HG02970 (cell line): Measurements from ENCODE around the gene CAPN5.

Source experiments
- ATAC-seq: cut with Tn5 transposase; IDR thresholded peaks from one replicate; pipeline ENCODE4 v1.9.1; 2021; ENCODE audit warnings: mild to moderate bottlenecking, moderate library complexity, moderate number of reproducible peaks; ENCODE audit not compliant: unreplicated experiment, low FRiP score

CAPN5 gene

GRCh38 chr11:77112641-77113381, 46.0 kb downstream of the CAPN5 start:
- ATAC-seq, result no peak

- no peak for ATAC-seq
These were observed 46.8 kb downstream of the CAPN5 start for GRCh38 chr11:77113382-77114088.

GRCh38 chr11:77114089-77114463, 47.3 kb downstream of the CAPN5 start:
- no peak for ATAC-seq

GRCh38 chr11:77115181-77115611, 48.4 kb downstream of the CAPN5 start:
- no peak for ATAC-seq

- no peak for ATAC-seq
These were observed 49.2 kb downstream of the CAPN5 start for GRCh38 chr11:77115956-77116355.

GRCh38 chr11:77117492-77117891, 50.7 kb downstream of the CAPN5 start:
- ATAC-seq, result no peak

GRCh38 chr11:77118086-77118485, 51.3 kb downstream of the CAPN5 start:
- no peak for ATAC-seq

- ATAC-seq, result no peak
These were observed 52.2 kb downstream of the CAPN5 start for GRCh38 chr11:77118971-77119370.

GRCh38 chr11:77119531-77119936, 52.8 kb downstream of the CAPN5 start:
- no peak for ATAC-seq

- ATAC-seq, result no peak
These were observed 53.8 kb downstream of the CAPN5 start for GRCh38 chr11:77120571-77120970.

GRCh38 chr11:77121096-77121640, 54.4 kb downstream of the CAPN5 start:
- no peak for ATAC-seq

- ATAC-seq, result no peak
These were observed 55.3 kb downstream of the CAPN5 start for GRCh38 chr11:77121876-77122575.

GRCh38 chr11:77122576-77123212, 55.9 kb downstream of the CAPN5 start:
- no peak for ATAC-seq

GRCh38 chr11:77123591-77123990, 56.8 kb downstream of the CAPN5 start:
- ATAC-seq, result no peak

- ATAC-seq, result no peak
These were observed 57.3 kb downstream of the CAPN5 start for GRCh38 chr11:77124041-77124440.

- no peak for ATAC-seq
These were observed 57.7 kb downstream of the CAPN5 start for GRCh38 chr11:77124488-77124887.

GRCh38 chr11:77125191-77125590, 58.4 kb downstream of the CAPN5 start:
- no peak for ATAC-seq

GRCh38 chr11:77125695-77126094, 58.9 kb downstream of the CAPN5 start:
- no peak for ATAC-seq

- ATAC-seq, result no peak
These were observed 59.5 kb downstream of the CAPN5 start for GRCh38 chr11:77126156-77126775.

- no peak for ATAC-seq
These were observed 60.1 kb downstream of the CAPN5 start for GRCh38 chr11:77126861-77127234.
